Type B pancreatic cell (in vitro differentiated cells): Measurements from ENCODE around the gene RBMS3. TPM values are rescaled to one million over a fixed set of nuclear protein-coding genes. Genes with fewer than 3 reads are reported as not detected.

ENCODE experiments used
- DNase-seq: peaks from one replicate; pipeline ENCODE4 v3.0.0; 2021; ENCODE audit warnings: mixed read lengths; ENCODE audit not compliant: unreplicated experiment; ENCODE audit errors: extremely low spot score
- H3K27ac Mint-ChIP-seq: 2 replicates; pipeline ENCODE4 v1.8.0; 2021; ENCODE audit warnings: mild to moderate bottlenecking, mixed read lengths
- H3K27me3 Mint-ChIP-seq: 2 replicates; pipeline ENCODE4 v1.8.0; 2021; ENCODE audit warnings: mixed read lengths
- H3K36me3 Mint-ChIP-seq: 2 replicates; pipeline ENCODE4 v1.8.0; 2021; ENCODE audit warnings: mixed read lengths
- H3K4me1 Mint-ChIP-seq: one replicate; pipeline ENCODE4 v1.8.0; 2021; ENCODE audit warnings: mixed read lengths; ENCODE audit not compliant: unreplicated experiment
- H3K4me3 Mint-ChIP-seq: 2 replicates; pipeline ENCODE4 v1.8.0; 2021; ENCODE audit warnings: mild to moderate bottlenecking, mixed read lengths
- H3K9me3 Mint-ChIP-seq: 2 replicates; pipeline ENCODE4 v1.8.0; 2021; ENCODE audit warnings: mixed read lengths
- total RNA-seq: library from RNA; stranded (reverse); gene quantifications from 2 replicates; pipeline ENCODE4 v1.2.1, GENCODE V29; 2021; ENCODE audit warnings: low replicate concordance
- TF ChIP-seq, protein P1 (sequence below): fragments of 200-600 bp; sonication (generic); conservative IDR thresholded peaks from 2 replicates; pipeline ENCODE4 v1.5.0; 2021; ENCODE audit warnings: antibody characterized with exemption, mild to moderate bottlenecking

The RBMS3 gene
- total RNA-seq, 1 donor from 2014 or later: 36.6 TPM

DNA sequence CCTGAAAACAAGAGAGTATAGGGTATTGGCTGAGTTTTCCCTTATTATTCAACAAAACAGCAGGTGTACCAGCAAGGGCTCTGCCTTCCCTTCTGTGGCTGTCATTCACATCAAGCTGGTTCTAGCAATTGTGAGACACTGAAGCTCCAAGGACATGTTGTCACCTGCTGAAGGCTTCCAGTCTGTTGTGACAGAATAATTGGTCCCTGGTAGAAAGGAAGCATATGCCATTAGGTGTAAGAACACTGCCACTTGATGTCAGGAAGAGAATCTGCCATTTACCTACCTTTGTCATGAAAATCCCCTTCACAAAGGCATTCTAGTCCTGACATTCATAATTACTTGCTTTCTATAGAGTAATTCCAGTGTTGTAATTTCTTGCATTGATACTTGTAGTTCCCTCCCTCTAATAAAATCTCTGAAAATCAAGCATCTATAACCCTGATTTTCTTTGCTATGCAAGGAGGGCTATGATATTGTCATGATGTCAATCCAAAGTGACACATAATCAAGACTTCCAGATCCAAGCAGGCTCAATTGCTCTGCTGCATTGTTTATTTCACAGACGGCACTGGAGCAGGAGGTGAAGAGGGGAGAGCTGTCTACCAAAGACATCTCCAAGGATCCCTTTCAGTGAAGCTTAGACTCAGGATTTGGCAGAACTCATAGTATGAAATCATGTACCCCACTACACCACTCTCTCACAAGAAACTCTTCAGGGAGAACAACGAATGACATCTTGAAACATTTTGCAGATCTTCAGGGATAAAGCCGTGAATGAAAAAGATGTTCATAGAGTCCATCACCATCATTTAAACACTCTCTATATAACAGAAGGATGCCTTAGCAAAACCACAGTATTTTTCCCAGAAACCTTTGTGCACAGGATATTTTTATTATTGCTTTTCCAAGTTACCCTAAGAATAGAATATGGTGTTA lies 425.3 kb downstream of the RBMS3 start:
- DNase-seq: no peak
- TF ChIP-seq, protein P1, sequence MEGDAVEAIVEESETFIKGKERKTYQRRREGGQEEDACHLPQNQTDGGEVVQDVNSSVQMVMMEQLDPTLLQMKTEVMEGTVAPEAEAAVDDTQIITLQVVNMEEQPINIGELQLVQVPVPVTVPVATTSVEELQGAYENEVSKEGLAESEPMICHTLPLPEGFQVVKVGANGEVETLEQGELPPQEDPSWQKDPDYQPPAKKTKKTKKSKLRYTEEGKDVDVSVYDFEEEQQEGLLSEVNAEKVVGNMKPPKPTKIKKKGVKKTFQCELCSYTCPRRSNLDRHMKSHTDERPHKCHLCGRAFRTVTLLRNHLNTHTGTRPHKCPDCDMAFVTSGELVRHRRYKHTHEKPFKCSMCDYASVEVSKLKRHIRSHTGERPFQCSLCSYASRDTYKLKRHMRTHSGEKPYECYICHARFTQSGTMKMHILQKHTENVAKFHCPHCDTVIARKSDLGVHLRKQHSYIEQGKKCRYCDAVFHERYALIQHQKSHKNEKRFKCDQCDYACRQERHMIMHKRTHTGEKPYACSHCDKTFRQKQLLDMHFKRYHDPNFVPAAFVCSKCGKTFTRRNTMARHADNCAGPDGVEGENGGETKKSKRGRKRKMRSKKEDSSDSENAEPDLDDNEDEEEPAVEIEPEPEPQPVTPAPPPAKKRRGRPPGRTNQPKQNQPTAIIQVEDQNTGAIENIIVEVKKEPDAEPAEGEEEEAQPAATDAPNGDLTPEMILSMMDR: no peak
- Mint-ChIP-seq H3K9me3 (peaks cover 6% of the 10 kb centered on the region), H3K27ac (no peak overlapping the region), H3K4me1 (no peaks in the 10 kb centered on the region), H3K27me3 (peaks cover 7% of the 10 kb centered on the region), H3K36me3 (peaks cover 10% of the 10 kb centered on the region), H3K4me3 (no peak overlapping the region)

DNA sequence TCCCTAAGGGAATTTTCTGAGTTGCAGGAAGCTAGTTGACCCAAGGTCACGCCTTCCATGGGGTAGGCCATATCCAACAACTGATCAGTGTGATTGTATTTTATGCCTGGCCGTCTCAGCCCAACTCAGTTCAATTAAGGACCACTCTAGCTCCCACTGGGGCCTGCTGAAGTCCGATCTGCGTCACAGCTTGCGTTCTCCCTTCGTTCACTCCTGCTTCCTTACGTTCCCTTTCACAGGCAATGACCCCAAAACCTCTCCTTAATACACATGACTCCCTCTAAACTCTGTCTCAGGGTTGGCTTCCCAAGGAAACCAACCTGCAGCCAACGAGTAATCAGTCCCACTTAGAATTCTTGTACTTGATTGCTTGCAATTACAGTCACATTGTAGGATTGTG lies 428.0 kb downstream of the RBMS3 start:
- DNase-seq: no peak
- Mint-ChIP-seq H3K27ac (no peak overlapping the region), H3K36me3 (peaks cover 3% of the 10 kb centered on the region), H3K9me3 (no peaks in the 10 kb centered on the region), H3K4me3 (no peak overlapping the region), H3K4me1 (no peaks in the 10 kb centered on the region), H3K27me3 (peaks cover 7% of the 10 kb centered on the region)
- TF ChIP-seq, protein P1: no peak

DNA sequence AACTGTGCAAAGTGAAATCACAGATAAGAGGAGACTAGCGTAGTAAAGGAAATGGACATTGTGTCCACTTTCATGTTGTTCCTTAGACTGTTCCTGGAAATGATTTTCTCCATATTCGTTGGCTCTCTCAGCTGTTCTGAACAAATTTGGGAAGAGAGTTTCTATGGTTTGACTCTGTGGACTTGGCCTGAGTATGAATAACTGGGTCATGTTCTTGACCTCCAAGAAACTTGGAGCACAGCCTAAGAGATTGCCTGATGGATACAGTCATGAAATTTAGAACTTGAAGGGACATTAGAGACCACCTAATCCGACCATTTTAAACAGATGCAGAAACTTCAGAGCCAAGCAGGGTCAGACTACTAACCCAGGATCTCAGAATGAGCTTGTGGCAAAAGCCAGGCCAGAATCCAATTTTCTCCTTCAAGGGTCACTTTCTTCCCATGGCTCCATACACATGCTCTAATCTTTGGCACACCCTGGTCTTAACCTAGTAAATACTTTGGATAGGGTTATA lies 430.4 kb downstream of the RBMS3 start:
- no peak overlapping the region for H3K27ac Mint-ChIP-seq
- no peaks in the 10 kb centered on the region for H3K36me3 Mint-ChIP-seq
- H3K9me3 Mint-ChIP-seq: no peaks in the 10 kb centered on the region
- no peak for DNase-seq
- peaks cover 12% of the 10 kb centered on the region for H3K4me1 Mint-ChIP-seq
- TF ChIP-seq, protein P1: no peak
- peaks cover 5% of the 10 kb centered on the region for H3K27me3 Mint-ChIP-seq
- no peak overlapping the region for H3K4me3 Mint-ChIP-seq

DNA sequence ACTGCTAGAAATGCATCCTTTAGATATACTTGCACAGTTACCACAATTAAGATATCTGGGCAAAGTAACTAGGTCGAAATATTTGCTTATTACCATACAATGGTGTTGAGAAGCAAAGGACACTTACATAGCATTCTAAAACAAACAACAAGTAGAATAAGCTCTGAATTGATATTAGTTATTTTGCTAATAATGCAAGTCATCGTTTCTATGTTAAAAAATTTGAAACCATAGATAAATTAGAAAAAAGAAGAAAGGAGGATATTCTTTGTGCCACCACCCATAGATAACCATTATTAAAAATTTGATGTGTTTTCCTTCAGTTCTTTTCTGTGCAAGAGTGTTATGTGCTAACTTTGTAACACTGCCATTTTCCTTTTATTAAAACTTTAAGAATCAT lies 435.3 kb downstream of the RBMS3 start:
- Mint-ChIP-seq H3K27ac (no peak overlapping the region), H3K9me3 (no peaks in the 10 kb centered on the region), H3K4me3 (no peak overlapping the region), H3K27me3 (no peaks in the 10 kb centered on the region), H3K36me3 (no peaks in the 10 kb centered on the region), H3K4me1 (peaks cover 12% of the 10 kb centered on the region)
- TF ChIP-seq, protein P1: no peak
- DNase-seq: no peak

DNA sequence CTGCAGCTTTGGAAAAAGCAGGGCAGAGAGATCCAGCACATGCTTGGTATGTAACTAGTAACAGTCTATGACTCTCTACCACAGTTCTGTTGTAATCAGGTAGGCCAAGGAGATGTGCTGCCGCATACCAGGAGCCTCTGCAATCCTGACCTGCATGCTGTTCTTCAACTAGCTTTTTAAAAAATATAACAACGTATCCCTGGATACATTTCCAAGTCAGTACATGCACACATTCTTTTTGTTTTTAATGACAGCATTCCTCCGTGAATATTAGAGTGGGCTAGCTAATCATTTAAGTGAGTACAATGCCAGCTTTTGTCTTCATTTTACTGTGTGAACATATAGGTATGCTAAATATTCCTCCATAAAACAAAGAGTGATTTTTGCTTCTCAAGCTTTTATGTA lies 437.8 kb downstream of the RBMS3 start:
- Mint-ChIP-seq H3K4me1 (peaks cover 16% of the 10 kb centered on the region), H3K27me3 (no peaks in the 10 kb centered on the region), H3K4me3 (no peak overlapping the region), H3K27ac (no peak overlapping the region), H3K9me3 (no peaks in the 10 kb centered on the region), H3K36me3 (no peaks in the 10 kb centered on the region)
- TF ChIP-seq, protein P1: no peak
- no peak for DNase-seq
